CD4-positive, alpha-beta T cell treated with Interleukin-10 for 1 hour (primary cell): Measurements from ENCODE around the gene TM4SF18.

Experiments used
- DNase-seq: peaks from one replicate; pipeline ENCODE4 v3.0.0-alpha.2; 2020

Gene TM4SF18

GRCh38 chr3:149325581-149325980, 7.9 kb downstream of the TM4SF18 start:
- DNase-seq, result no peak

- no peak for DNase-seq
These were observed 9.1 kb downstream of the TM4SF18 start for GRCh38 chr3:149324332-149324731.

- no peak for DNase-seq
These were observed 11.8 kb downstream of the TM4SF18 start for GRCh38 chr3:149321640-149322039.

DNA sequence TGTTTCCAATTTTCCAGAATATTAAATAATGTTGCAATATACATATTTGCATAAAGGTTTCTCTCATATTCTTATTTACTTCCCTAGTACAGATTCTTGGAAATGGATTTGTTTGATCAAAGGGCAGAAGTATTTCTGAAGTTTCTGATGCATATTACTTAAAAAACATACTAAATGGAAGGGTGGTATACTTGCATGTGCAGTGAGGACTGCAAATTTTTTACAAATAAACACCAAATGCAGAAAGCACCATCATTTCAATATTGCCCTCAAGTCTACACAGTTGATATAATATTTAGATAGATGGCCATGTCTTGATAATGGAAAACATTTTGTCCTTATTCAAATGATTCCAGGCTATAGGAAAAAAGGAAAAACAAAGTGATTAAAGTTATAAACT, 12.3 kb downstream of the TM4SF18 start:
- DNase-seq, result no peak

GRCh38 chr3:149319750-149320149, 13.7 kb downstream of the TM4SF18 start:
- DNase-seq, result no peak

- DNase-seq, result no peak
These were observed 16.4 kb downstream of the TM4SF18 start for GRCh38 chr3:149317072-149317471.

- DNase-seq, result no peak
These were observed 17.0 kb downstream of the TM4SF18 start for GRCh38 chr3:149316437-149316836.

DNA sequence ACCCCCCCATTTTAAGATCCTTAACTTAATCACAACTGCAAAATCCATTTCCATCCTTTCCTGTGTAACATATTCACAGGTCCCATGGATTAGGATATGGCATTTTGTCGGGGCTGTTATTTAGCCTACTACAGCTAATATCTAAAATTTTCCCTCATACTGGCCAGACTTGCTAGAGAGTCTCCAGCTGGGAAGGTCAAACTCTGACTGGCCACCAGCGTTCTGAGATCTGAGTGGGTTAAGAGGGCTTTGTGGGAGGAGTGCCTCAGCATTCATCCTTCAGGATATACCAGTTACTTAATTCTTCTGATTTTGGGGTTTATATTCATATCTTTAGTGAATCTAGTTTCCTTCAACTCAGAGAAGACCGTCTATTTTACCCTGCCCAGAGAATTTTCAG, 17.7 kb downstream of the TM4SF18 start:
- no peak for DNase-seq

- no peak for DNase-seq
These were observed 18.4 kb downstream of the TM4SF18 start for GRCh38 chr3:149314807-149315578.

GRCh38 chr3:149313542-149313941, 19.9 kb downstream of the TM4SF18 start:
- no peak for DNase-seq

GRCh38 chr3:149310796-149311534, 22.5 kb downstream of the TM4SF18 start:
- DNase-seq, result no peak

GRCh38 chr3:149307435-149307783, 26.0 kb downstream of the TM4SF18 start:
- DNase-seq, result no peak

DNA sequence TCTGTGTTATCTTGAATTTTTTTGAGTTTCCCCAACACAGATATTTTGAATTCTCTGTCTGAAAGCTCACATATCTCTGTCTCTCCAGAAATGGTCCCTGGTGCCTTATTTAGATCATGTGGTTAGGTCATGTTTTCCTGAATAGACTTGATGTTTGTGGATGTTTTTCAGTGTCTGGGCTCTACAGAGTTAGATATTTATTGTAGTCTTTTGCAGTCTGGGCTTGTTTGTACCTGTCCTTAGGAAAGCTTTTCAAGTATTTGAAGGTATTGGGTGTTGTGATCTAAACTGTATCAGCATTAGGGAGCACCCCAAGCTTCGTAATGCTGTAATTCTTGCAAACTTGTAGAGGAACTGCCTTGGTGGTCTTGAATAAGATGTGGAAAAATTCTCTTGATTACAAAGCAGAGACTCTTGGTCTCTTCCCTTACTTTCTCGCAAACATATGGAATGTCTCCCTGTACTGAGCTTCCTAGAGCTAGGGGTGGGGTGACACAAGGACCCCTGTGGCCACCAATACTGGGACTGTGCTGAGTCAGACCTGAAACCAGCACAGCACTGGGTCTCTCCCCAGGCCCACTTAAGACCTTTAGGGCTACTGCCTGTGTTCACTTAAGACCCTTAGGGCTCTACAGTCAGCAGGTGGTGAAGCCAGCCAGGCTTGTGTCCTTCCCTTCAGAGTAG, 26.5 kb downstream of the TM4SF18 start:
- DNase-seq, result no peak

GRCh38 chr3:149305376-149305775, 28.1 kb downstream of the TM4SF18 start:
- no peak for DNase-seq

GRCh38 chr3:149299938-149300801, 33.3 kb downstream of the TM4SF18 start:
- no peak for DNase-seq

DNA sequence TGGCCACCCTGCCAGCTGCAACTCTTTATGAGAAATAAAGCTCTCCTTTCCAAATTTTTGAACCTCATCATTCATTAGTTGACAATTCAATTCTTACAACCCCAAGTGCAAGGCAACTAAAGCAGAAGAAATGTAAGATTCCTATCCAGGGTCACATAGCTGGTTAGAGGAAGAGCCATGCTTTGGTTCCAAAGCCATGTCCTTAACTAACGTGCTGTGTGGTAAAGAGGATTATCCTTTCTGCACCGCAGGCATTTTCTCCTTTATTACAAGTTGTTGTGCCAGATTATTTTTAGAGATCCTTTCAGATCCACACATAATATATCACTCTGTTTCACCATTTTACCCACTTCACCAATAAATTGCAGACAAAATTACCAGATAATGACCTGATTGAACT, 36.5 kb downstream of the TM4SF18 start:
- DNase-seq, result no peak

- no peak for DNase-seq
These were observed 40.8 kb downstream of the TM4SF18 start for GRCh38 chr3:149292666-149293065.

GRCh38 chr3:149291178-149291577, 42.3 kb downstream of the TM4SF18 start:
- peak; percentile 28 for DNase-seq

DNA sequence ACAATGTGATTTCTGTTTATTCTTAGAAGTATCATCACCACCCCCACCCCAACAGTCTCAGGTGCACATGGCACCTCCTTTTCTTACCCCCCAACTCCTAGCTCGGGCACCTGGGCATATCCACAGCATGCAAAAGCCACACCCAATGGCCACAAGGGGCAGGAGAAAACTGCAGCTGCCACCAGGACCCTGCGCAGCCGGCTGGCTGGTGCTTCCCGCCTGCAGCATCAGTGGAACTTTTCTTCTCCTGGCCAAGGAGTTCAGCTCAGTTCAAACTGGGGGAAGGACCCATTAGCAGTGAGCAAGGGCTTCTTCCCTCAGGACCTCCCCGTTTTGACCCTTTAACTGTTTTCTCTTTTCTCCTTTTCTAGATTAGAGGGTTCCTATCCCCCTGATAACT, 44.8 kb downstream of the TM4SF18 start:
- DNase-seq, result no peak

DNA sequence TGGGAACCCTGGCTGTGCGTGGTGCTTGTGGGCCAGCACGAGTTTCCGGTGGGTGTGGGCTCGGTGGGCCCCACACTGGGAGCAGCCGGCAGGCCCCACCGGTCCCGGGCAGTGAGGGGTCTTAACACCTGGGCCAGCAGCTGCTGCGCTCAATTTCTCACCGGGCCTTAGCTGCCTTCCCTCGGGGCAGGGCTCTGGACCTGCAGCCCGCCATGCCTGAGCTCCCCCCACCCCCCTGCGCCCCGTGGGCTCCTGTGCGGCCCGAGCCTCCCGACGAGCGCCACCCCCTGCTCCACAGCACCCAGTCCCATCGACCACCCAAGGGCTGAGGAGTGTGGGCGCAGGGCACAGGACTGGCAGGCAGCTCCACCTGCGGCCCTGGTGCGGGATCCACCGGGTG, 49.4 kb downstream of the TM4SF18 start:
- no peak for DNase-seq

- DNase-seq, result no peak
These were observed 50.0 kb downstream of the TM4SF18 start for GRCh38 chr3:149283401-149283800.

DNA sequence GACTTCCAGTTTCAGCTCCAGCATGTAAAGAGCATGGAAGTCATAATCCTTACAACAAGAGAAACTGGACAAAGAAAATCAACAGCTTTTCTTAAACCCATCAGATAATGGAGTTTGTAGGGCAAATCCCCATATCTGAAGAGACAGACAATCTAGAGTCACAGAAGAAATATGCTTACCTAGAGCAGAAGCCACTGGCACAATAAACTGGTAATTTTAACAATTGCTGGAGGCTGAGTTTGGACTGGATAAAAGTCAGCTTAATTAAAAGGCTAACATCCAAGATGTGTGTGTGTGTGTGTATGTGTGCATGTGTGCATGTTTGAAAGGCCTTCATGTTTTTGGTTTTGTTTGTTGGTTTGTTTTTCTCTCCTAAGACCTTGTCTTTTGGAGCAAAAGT, 50.6 kb downstream of the TM4SF18 start:
- DNase-seq, result no peak

- DNase-seq, result no peak
These were observed 51.1 kb downstream of the TM4SF18 start for GRCh38 chr3:149282322-149282721.
